GM10248 (cell line): ENCODE measurements around the gene SORL1.

Experiments used
- CTCF ChIA-PET: fragments of 300-600 bp; sonication (Branson Sonifier 250); formaldehyde crosslinking; extraction: SDS; loops from one replicate; lab custom pipeline; 2021; ENCODE audit warnings: antibody characterized with exemption; lab: Yijun Ruan, JAX
- POLR2A ChIA-PET: fragments of 350-650 bp; sonication (Branson Sonifier 250); formaldehyde crosslinking; extraction: SDS; loops from one replicate; lab custom pipeline; 2020; ENCODE audit warnings: antibody characterized with exemption; lab: Yijun Ruan, JAX
- DNase-seq: peaks from one replicate; pipeline ENCODE4 v3.0.0; 2012; ENCODE audit errors: extremely low spot score
- TF ChIP-seq, protein P1 (sequence below): IDR thresholded peaks from 2 replicates; pipeline ENCODE4 v1.5.1; 2012; ENCODE audit warnings: mild to moderate bottlenecking, low read depth; ENCODE audit errors: extremely low read depth, missing control alignments, control extremely low read depth

The SORL1 gene

DNA sequence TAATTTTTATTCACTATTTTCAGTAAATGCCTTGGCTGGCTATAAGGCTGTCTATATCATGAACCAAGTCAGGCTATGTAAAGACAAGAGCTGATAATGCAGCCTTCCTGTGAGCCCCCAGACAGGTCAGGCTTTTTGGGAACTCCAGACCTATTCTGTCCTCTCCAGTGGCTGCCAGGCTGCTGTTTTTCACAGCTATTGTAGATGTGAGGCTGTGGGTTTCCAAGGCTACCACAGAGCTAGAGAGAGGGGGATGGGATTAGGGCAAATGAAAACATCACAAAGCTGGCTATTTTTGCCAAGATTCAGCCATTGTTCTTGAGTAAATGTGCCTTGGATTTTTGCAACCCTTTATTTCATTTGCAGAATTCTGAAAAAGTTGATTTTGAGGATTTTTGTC lies 56.3 kb downstream of the SORL1 start:
- no peak for DNase-seq
- TF ChIP-seq, protein P1, sequence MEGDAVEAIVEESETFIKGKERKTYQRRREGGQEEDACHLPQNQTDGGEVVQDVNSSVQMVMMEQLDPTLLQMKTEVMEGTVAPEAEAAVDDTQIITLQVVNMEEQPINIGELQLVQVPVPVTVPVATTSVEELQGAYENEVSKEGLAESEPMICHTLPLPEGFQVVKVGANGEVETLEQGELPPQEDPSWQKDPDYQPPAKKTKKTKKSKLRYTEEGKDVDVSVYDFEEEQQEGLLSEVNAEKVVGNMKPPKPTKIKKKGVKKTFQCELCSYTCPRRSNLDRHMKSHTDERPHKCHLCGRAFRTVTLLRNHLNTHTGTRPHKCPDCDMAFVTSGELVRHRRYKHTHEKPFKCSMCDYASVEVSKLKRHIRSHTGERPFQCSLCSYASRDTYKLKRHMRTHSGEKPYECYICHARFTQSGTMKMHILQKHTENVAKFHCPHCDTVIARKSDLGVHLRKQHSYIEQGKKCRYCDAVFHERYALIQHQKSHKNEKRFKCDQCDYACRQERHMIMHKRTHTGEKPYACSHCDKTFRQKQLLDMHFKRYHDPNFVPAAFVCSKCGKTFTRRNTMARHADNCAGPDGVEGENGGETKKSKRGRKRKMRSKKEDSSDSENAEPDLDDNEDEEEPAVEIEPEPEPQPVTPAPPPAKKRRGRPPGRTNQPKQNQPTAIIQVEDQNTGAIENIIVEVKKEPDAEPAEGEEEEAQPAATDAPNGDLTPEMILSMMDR: no peak
- CTCF ChIA-PET: interaction anchor here (0.8 to 2.7 kb wide), 8 partner anchors 9 to 40 kb away, joined by 3 to 11 read pairs (median 4); no protein-coding TSS in a partner anchor
- POLR2A ChIA-PET: no interaction called here

DNA sequence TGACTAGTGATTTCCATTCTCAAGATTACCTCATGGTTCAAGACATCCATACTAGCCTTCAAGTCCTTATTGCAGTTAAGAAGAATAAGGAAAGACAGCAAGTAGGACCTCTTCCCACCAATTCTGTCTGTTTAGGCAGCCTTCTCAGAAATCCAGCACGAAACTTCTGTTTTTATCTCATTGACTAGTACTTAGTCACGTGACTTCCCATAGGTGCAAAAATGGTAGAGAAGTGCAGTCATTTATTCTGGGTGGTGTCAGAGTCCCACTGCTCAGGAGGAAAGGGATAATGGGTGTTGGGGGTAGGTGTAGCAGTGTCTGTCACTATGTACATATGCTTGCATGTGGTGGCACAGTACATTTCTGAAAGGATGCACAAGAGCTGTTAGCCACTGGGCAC lies 58.3 kb downstream of the SORL1 start:
- TF ChIP-seq, protein P1: no peak

DNA sequence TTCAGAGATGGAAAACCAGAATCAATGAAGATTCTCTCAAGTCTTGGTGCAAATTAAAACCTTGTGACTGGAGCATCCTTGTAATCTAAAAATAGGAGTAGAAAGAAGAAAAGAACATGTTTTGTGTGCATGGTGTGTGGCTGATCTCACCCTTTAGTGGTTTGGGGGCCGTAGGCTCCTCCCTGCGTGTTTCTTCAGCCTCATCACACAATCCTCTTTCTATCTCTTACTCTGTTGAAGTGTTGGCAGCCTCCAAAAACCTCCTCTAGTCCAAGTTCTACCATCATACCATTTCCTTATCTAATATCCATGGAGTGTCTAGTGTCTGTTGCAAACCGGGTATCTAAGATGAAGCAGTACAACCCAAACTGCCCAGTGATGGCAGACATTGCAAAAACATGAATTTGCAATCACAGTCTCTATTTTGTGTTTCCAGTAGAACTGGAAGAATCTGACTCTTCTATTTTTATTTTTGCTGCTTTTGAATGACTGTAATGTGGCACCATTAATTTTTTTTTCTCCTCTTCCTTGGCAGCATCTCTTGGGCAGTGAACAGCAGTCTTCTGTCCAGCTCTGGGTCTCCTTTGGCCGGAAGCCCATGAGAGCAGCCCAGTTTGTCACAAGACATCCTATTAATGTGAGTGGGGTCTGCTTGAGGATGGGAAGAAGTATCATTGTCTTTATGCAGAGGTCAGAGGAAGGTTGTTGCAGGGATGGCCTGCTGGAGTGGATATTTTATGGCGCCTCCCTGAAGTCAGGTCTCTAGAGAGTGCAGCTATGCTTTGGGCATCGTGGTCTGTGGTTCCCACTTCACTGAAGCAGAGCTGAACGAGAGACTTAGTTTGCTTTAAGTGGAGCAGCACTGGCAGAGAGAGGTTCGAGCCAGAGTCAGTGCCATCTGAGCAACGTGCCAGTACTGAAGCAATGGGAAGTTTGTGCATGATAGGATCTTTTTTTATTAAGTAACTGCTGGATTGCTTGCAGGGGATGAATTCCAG lies 60.7 kb downstream of the SORL1 start:
- CTCF ChIA-PET: interaction anchor here (1.1 to 1.6 kb wide), 2 partner anchors 9 to 29 kb away, joined by 3 to 4 read pairs; no protein-coding TSS in a partner anchor
- TF ChIP-seq, protein P1: no peak
- no peak for DNase-seq
- POLR2A ChIA-PET: no interaction called here

More for the DNA sequence above, 58.3 kb downstream of the SORL1 start:
- CTCF ChIA-PET: interaction anchor here (1.4 to 2.1 kb wide), 2 partner anchors 11 to 16 kb away, joined by 4 to 5 read pairs; no protein-coding TSS in a partner anchor
- DNase-seq: no peak
- POLR2A ChIA-PET: no interaction called here

DNA sequence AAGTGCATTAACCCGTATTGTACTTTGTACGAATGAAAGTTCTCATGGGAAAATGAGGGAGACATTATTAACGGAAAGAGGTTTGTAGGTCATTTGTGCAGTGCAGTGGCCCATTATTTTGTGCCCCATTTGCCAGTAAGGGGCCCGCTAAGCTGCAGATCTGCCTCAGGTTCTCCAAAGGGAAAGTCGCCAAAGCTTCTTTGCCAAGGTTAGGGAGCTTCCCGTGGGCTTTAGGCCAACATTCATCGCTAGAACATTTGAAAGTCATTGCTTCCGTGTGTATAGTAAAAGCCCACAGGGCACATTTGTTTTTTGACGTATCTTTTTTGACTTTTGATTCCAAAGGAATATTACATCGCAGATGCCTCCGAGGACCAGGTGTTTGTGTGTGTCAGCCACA lies 61.7 kb downstream of the SORL1 start:
- CTCF ChIA-PET: interaction anchor here (0.6 kb wide), 1 partner anchor 10 kb away, joined by 3 read pairs; no protein-coding TSS in a partner anchor
- TF ChIP-seq, protein P1: no peak
- DNase-seq: no peak
- POLR2A ChIA-PET: no interaction called here

DNA sequence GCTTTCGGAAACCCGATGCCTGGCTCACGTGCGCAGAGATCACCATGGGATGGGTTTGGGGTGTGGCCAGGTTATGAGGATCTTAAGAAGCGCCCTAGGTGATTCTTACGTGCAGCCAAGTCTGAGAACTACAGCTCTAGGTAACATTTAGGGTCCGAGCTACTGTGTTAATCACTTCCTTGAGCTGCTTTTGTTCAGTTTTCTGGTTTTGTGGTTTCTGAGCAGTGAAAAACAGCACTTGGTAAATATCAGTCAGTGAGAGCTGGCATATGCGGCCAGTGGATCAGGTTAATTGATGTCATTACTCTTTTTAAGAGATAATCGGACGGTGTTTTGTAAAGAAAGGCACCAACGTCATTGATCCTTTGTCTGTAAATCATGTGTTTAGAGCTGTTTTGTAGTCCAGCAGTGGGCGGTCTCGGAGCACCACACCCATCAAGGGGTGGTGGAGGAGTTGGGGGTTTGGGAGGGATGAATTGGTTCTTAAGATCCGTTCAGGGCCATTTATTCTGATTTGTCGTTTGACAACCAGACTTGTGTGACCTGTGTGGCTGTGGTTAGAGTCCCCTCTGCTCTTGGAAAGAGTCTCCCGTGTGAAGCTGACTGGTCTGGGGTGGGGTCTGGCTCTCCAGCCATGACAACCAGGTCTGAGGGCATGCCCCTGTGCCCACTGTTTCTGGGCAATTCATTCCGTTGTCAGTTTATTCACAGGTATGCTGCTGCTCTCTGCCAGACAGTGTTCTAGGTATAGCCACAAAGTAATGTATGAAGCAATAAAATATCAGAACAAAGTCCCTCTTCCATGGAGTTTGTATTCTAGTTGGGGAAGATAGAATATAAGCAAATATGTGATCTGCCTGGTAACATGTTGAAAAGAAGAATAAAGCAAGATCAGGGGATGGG lies 62.6 kb downstream of the SORL1 start:
- ChIA-PET CTCF (no interaction called here), POLR2A (no interaction called here)
- TF ChIP-seq, protein P1: no peak
- DNase-seq: no peak

DNA sequence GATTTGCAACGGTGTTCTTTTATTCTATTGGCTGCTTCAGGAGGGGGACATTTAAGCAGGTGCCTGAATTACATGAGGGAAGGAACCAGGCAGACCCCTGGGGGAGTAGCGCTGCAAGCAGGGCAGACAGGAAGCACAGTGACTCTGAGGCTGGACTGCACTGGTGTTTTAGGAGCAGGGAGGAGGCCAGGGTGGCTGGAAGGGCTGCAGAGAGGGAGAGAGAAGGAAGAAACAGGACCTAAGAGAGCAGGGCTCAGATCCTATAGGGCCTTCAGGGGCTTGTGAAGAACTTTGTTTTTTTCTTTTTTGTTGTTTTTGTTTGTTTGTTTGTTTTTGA lies 63.2 kb downstream of the SORL1 start:
- TF ChIP-seq, protein P1: no peak
- DNase-seq: no peak
- ChIA-PET POLR2A (no interaction called here), CTCF (no interaction called here)
